GM18951 (cell line): Measurements from ENCODE around the gene RPSA.
"Not testable (repeated sequence)": the region's sequence is repeated elsewhere in the genome, so short reads cannot be mapped to it uniquely, and the experiment has no call there.

Experiments
- POLR2A ChIP-seq: IDR thresholded peaks from 4 replicates; pipeline ENCODE4 v1.6.1; 2011; ENCODE audit warnings: mild to moderate bottlenecking; ENCODE audit not compliant: insufficient read length, insufficient read depth; ENCODE audit errors: extremely low read depth
- in situ Hi-C: fragments of 300-500 bp; cut with MboI; formaldehyde crosslinking; loops from one replicate; pipeline ENCODE4 v1.12.0; 2022; ENCODE audit warnings: low sequenced_read_pairs, mixed read lengths, inconsistent platforms; ENCODE audit not compliant: unreplicated experiment

Gene RPSA

GRCh38 chr3:39404943-39405686 lies 1.4 kb upstream of the RPSA start:
- TF ChIP-seq POLR2A: no peak
- in situ Hi-C loops: no loop called here

GRCh38 chr3:39405687-39406367 lies 693 bp upstream of the RPSA start:
- in situ Hi-C loops: no loop called here
- no peak for TF ChIP-seq POLR2A

- TF ChIP-seq POLR2A: no peak
- in situ Hi-C loops: no loop called here
Observed at GRCh38 chr3:39407259-39407629, 724 bp downstream of the RPSA start.

- TF ChIP-seq POLR2A: no peak
- in situ Hi-C loops: no loop called here
Observed at GRCh38 chr3:39407773-39408492, 1.4 kb downstream of the RPSA start.

GRCh38 chr3:39408493-39409372 lies 2.2 kb downstream of the RPSA start:
- no peak for TF ChIP-seq POLR2A
- in situ Hi-C loops: no loop called here

- TF ChIP-seq POLR2A: no peak
- in situ Hi-C loops: no loop called here
Observed at GRCh38 chr3:39409514-39410136, 3.1 kb downstream of the RPSA start.

GRCh38 chr3:39410893-39411292 lies 4.4 kb downstream of the RPSA start:
- TF ChIP-seq POLR2A: peak; percentile 15
- in situ Hi-C loops: no loop called here

GRCh38 chr3:39412668-39413260 lies 6.2 kb downstream of the RPSA start:
- in situ Hi-C loops: no loop called here
- TF ChIP-seq POLR2A: no peak

- in situ Hi-C loops: no loop called here
- peak; percentile 39 for TF ChIP-seq POLR2A
Observed at GRCh38 chr3:39413691-39414420, 7.3 kb downstream of the RPSA start.

GRCh38 chr3:39414421-39414907 lies 7.9 kb downstream of the RPSA start:
- in situ Hi-C loops: no loop called here
- TF ChIP-seq POLR2A: peak; percentile 34

- in situ Hi-C loops: not testable (repeated sequence)
Observed at GRCh38 chr3:39415302-39415701, 8.8 kb downstream of the RPSA start.

GRCh38 chr3:39415983-39416382 lies 9.5 kb downstream of the RPSA start:
- no peak for TF ChIP-seq POLR2A
- in situ Hi-C loops: no loop called here

- in situ Hi-C loops: not testable (repeated sequence)
Observed at GRCh38 chr3:39416998-39417397, 10.5 kb downstream of the RPSA start.

- in situ Hi-C loops: not testable (repeated sequence)
Observed at GRCh38 chr3:39418556-39419225, 12.2 kb downstream of the RPSA start.
